Gastrocnemius medialis (tissue), 4 donors: ENCODE results near the gene NRDE2.

Experiments used
- CTCF ChIP-seq, 5 experiments: fragments of 450-650 bp in 3 of 5; fragments of 200-600 bp in 2 of 5; sonication (generic) in 2 of 5; IDR thresholded peaks in 4 of 5; conservative IDR thresholded peaks in 1 of 5; 1 replicate in 4 of 5; 2 replicates in 1 of 5; pipeline ENCODE4 v1.5.1; 2016 to 2019; ENCODE audit warnings: antibody characterized with exemption in 5 of 5, mild to moderate bottlenecking in 3 of 5, moderate library complexity in 3 of 5
- POLR2A ChIP-seq, 2 donors: fragments of 450-650 bp; IDR thresholded peaks; one replicate each; pipeline ENCODE4 v1.6.1; 2017; ENCODE audit warnings: antibody characterized with exemption in 2 of 2, mild to moderate bottlenecking in 2 of 2, moderate library complexity in 2 of 2

- TF ChIP-seq CTCF (IDR thresholded peaks at IDR 0.05 in 4 of 5, conservative IDR thresholded peaks at IDR 0.05 in 1 of 5) (no peak), POLR2A (IDR thresholded peaks at IDR 0.05) (no peak)
Measured at GRCh38 chr14:90345239-90345557, 13.5 kb upstream of the NRDE2 start.
